ENCODE results near the gene ZSCAN5B.

- TF ChIP-seq POLR2A (IDR thresholded peaks at IDR 0.05; ENCODE audit: control extremely low read depth in 1 of 2, low read depth in 2 of 2, low read length in 2 of 2) (no peak), CTCF (IDR thresholded peaks at IDR 0.05; ENCODE audit: control extremely low read depth in 1 of 3, insufficient read depth in 1 of 3, low read depth in 1 of 3, low read length in 3 of 3) (no peak)
Observed at GRCh38 chr19:56161534-56161933, 36.0 kb downstream of the ZSCAN5B start.

All from H1 (cell line).